Activated CD8-positive, alpha-beta T cell treated with anti-CD3 and anti-CD28 coated beads, Interleukin-2, amount 10 ng/mL, durations not matched to agents 7 days and 5 days (primary cell): ENCODE data around the gene CHCHD3. TPM values are rescaled to one million over a fixed set of nuclear protein-coding genes. Genes with fewer than 3 reads are reported as not detected.

Experiments
- ATAC-seq: fragments of 150-1000 bp; cut with Tn5 transposase; one replicate; pipeline ENCODE4 v1.10.0; 2021; ENCODE audit warnings: moderate library complexity
- CTCF ChIA-PET: fragments of 350-600 bp; sonication (Branson Sonifier 250); formaldehyde crosslinking; loops from one replicate; lab custom pipeline; 2021; ENCODE audit warnings: antibody characterized with exemption; lab: Charles Lee
- POLR2A ChIA-PET: fragments of 350-600 bp; sonication (Branson Sonifier 250); formaldehyde crosslinking; loops from one replicate; lab custom pipeline; 2021; ENCODE audit warnings: antibody characterized with exemption; lab: Charles Lee
- DNase-seq: peaks from one replicate; pipeline ENCODE4 v3.0.0-alpha.2; 2020
- H3K27ac Mint-ChIP-seq: one replicate; pipeline ENCODE4 v1.8.0; 2021; ENCODE audit warnings: mild to moderate bottlenecking, mixed read lengths
- H3K27me3 Mint-ChIP-seq: one replicate; pipeline ENCODE4 v1.8.0; 2021; ENCODE audit warnings: low read depth, mixed read lengths
- H3K36me3 Mint-ChIP-seq: one replicate; pipeline ENCODE4 v1.8.0; 2021; ENCODE audit warnings: low read depth, mixed read lengths
- H3K4me1 Mint-ChIP-seq: one replicate; pipeline ENCODE4 v1.8.0; 2021; ENCODE audit warnings: low read depth, mixed read lengths
- H3K4me3 Mint-ChIP-seq: one replicate; pipeline ENCODE4 v1.8.0; 2021; ENCODE audit warnings: mild to moderate bottlenecking, mixed read lengths
- H3K9me3 Mint-ChIP-seq: one replicate; pipeline ENCODE4 v1.8.0; 2022; ENCODE audit warnings: mixed read lengths; ENCODE audit not compliant: insufficient read depth
- total RNA-seq, 2 experiments: library from RNA; stranded (reverse); gene quantifications; one replicate each; pipeline ENCODE4 v1.2.3, GENCODE V29; 2021

The CHCHD3 gene
- total RNA-seq, result 10 to 100 TPM; 60.1 to 62.5 TPM

- H3K36me3 Mint-ChIP-seq, result peaks cover 10% of the 10 kb centered on the region
- H3K4me1 Mint-ChIP-seq, result peaks cover 24% of the 10 kb centered on the region
- no peaks in the 10 kb centered on the region for H3K9me3 Mint-ChIP-seq
These were observed at the start of gene CHCHD3 for GRCh38 chr7:133081599-133082389. TSS of gene CHCHD3 (minus strand) at chr7:133082090. CDS start at chr7:133081937, 153 bp downstream.

GRCh38 chr7:133130166-133130565 lies 48.3 kb upstream of the CHCHD3 start:
- Mint-ChIP-seq H3K9me3 (no peaks in the 10 kb centered on the region), H3K4me1 (peaks cover 8% of the 10 kb centered on the region), H3K27ac (no peak overlapping the region), H3K36me3 (no peaks in the 10 kb centered on the region), H3K4me3 (no peak overlapping the region), H3K27me3 (peaks cover 3% of the 10 kb centered on the region)
- DNase-seq, result no peak
- ChIA-PET POLR2A (no interaction called here), CTCF (no interaction called here)
- ATAC-seq, result no peak

More at GRCh38 chr7:133081599-133082389, at the start of gene CHCHD3:
- Mint-ChIP-seq H3K4me3 (peak within 1 kb of the TSS; percentile 90), H3K27ac (peak within 1 kb of the TSS; percentile 86), H3K27me3 (no peaks in the 10 kb centered on the region)
- ChIA-PET POLR2A (interaction anchor here (0.7 to 0.9 kb wide), 3 partner anchors 9 to 1002 kb away, joined by 3 read pairs; no protein-coding TSS in a partner anchor), CTCF (interaction anchor here (1.1 kb wide), 2 partner anchors 427 to 763 kb away, joined by 3 read pairs; no protein-coding TSS in a partner anchor)
- DNase-seq, result peak; percentile 98
- peak; percentile 99 for ATAC-seq

GRCh38 chr7:133126422-133126821 lies 44.5 kb upstream of the CHCHD3 start:
- POLR2A ChIA-PET, result interaction anchor here (0.5 kb wide), 1 partner anchor 57 kb away, joined by 3 read pairs; no protein-coding TSS in a partner anchor
- Mint-ChIP-seq H3K9me3 (no peaks in the 10 kb centered on the region), H3K4me1 (no peaks in the 10 kb centered on the region), H3K27ac (no peak overlapping the region), H3K4me3 (no peak overlapping the region), H3K36me3 (no peaks in the 10 kb centered on the region), H3K27me3 (peaks cover 4% of the 10 kb centered on the region)
- CTCF ChIA-PET, result no interaction called here
- DNase-seq, result no peak
- no peak for ATAC-seq

- Mint-ChIP-seq H3K36me3 (no peaks in the 10 kb centered on the region), H3K9me3 (no peaks in the 10 kb centered on the region), H3K4me1 (no peaks in the 10 kb centered on the region), H3K4me3 (no peak overlapping the region), H3K27me3 (peaks cover 10% of the 10 kb centered on the region), H3K27ac (no peak overlapping the region)
- DNase-seq (no peak), ATAC-seq (no peak)
- ChIA-PET CTCF (no interaction called here), POLR2A (no interaction called here)
These were observed 43.1 kb upstream of the CHCHD3 start for GRCh38 chr7:133124974-133125373.

- Mint-ChIP-seq H3K27me3 (peaks cover 12% of the 10 kb centered on the region), H3K27ac (no peak overlapping the region), H3K9me3 (no peaks in the 10 kb centered on the region), H3K4me1 (no peaks in the 10 kb centered on the region), H3K36me3 (no peaks in the 10 kb centered on the region), H3K4me3 (no peak overlapping the region)
- DNase-seq (no peak), ATAC-seq (no peak)
- ChIA-PET POLR2A (no interaction called here), CTCF (no interaction called here)
These were observed 39.4 kb upstream of the CHCHD3 start for GRCh38 chr7:133121175-133121844.

- no peaks in the 10 kb centered on the region for H3K36me3 Mint-ChIP-seq
- ChIA-PET CTCF (no interaction called here), POLR2A (no interaction called here)
- no peak for ATAC-seq
- peaks cover 16% of the 10 kb centered on the region for H3K27me3 Mint-ChIP-seq
- no peak for DNase-seq
- no peak overlapping the region for H3K27ac Mint-ChIP-seq
- H3K4me1 Mint-ChIP-seq, result no peaks in the 10 kb centered on the region
- H3K4me3 Mint-ChIP-seq, result no peak overlapping the region
- no peaks in the 10 kb centered on the region for H3K9me3 Mint-ChIP-seq
These were observed 37.2 kb upstream of the CHCHD3 start for GRCh38 chr7:133119067-133119466.

GRCh38 chr7:133118261-133118660 lies 36.4 kb upstream of the CHCHD3 start:
- ChIA-PET CTCF (no interaction called here), POLR2A (no interaction called here)
- Mint-ChIP-seq H3K27me3 (peaks cover 16% of the 10 kb centered on the region), H3K4me3 (no peak overlapping the region), H3K4me1 (no peaks in the 10 kb centered on the region), H3K9me3 (no peaks in the 10 kb centered on the region), H3K27ac (no peak overlapping the region), H3K36me3 (no peaks in the 10 kb centered on the region)
- DNase-seq (no peak), ATAC-seq (no peak)

- Mint-ChIP-seq H3K36me3 (no peaks in the 10 kb centered on the region), H3K4me1 (no peaks in the 10 kb centered on the region), H3K9me3 (no peaks in the 10 kb centered on the region), H3K27ac (no peak overlapping the region), H3K27me3 (peaks cover 16% of the 10 kb centered on the region), H3K4me3 (no peak overlapping the region)
- DNase-seq (no peak), ATAC-seq (no peak)
- ChIA-PET POLR2A (no interaction called here), CTCF (no interaction called here)
These were observed 35.6 kb upstream of the CHCHD3 start for GRCh38 chr7:133117452-133117851.

GRCh38 chr7:133115596-133115995 lies 33.7 kb upstream of the CHCHD3 start:
- DNase-seq, result no peak
- H3K36me3 Mint-ChIP-seq, result no peaks in the 10 kb centered on the region
- no peaks in the 10 kb centered on the region for H3K4me1 Mint-ChIP-seq
- POLR2A ChIA-PET, result no interaction called here
- H3K4me3 Mint-ChIP-seq, result no peak overlapping the region
- H3K27me3 Mint-ChIP-seq, result peaks cover 8% of the 10 kb centered on the region
- no peaks in the 10 kb centered on the region for H3K9me3 Mint-ChIP-seq
- H3K27ac Mint-ChIP-seq, result no peak overlapping the region
- no peak for ATAC-seq
- CTCF ChIA-PET, result no interaction called here

GRCh38 chr7:133114519-133114918 lies 32.6 kb upstream of the CHCHD3 start:
- no peaks in the 10 kb centered on the region for H3K36me3 Mint-ChIP-seq
- H3K4me1 Mint-ChIP-seq, result no peaks in the 10 kb centered on the region
- ChIA-PET CTCF (no interaction called here), POLR2A (no interaction called here)
- no peak overlapping the region for H3K27ac Mint-ChIP-seq
- ATAC-seq (no peak), DNase-seq (no peak)
- no peaks in the 10 kb centered on the region for H3K9me3 Mint-ChIP-seq
- H3K4me3 Mint-ChIP-seq, result no peak overlapping the region
- H3K27me3 Mint-ChIP-seq, result peaks cover 10% of the 10 kb centered on the region

GRCh38 chr7:133112976-133113375 lies 31.1 kb upstream of the CHCHD3 start:
- Mint-ChIP-seq H3K27me3 (peaks cover 18% of the 10 kb centered on the region), H3K36me3 (no peaks in the 10 kb centered on the region), H3K4me3 (no peak overlapping the region), H3K27ac (no peak overlapping the region), H3K9me3 (no peaks in the 10 kb centered on the region), H3K4me1 (no peaks in the 10 kb centered on the region)
- no peak for ATAC-seq
- CTCF ChIA-PET, result no interaction called here
- POLR2A ChIA-PET, result no interaction called here
- DNase-seq, result no peak

- no peaks in the 10 kb centered on the region for H3K36me3 Mint-ChIP-seq
- POLR2A ChIA-PET, result no interaction called here
- CTCF ChIA-PET, result no interaction called here
These were observed 30.4 kb upstream of the CHCHD3 start for GRCh38 chr7:133112335-133112734.

More at GRCh38 chr7:133112335-133112734, 30.4 kb upstream of the CHCHD3 start:
- H3K4me3 Mint-ChIP-seq, result no peak overlapping the region
- ATAC-seq (no peak), DNase-seq (no peak)
- H3K4me1 Mint-ChIP-seq, result no peaks in the 10 kb centered on the region
- H3K27ac Mint-ChIP-seq, result no peak overlapping the region
- H3K27me3 Mint-ChIP-seq, result peaks cover 20% of the 10 kb centered on the region
- no peaks in the 10 kb centered on the region for H3K9me3 Mint-ChIP-seq
